Stimulated activated naive CD8-positive, alpha-beta T cell treated with anti-CD3 and anti-CD28 coated beads, Interleukin-15, amount 100 ng/mL, for 72 hours (primary cell): ENCODE results near the gene KLHL13.

Source experiments
- ATAC-seq: fragments of 150-1000 bp; cut with Tn5 transposase; 2 replicates; pipeline ENCODE4 v1.10.0; 2021; ENCODE audit warnings: mild to moderate bottlenecking, moderate library complexity
- DNase-seq, 2 donors: peaks; one replicate each; pipeline ENCODE4 v3.0.0; 2021 to 2022
- H3K27ac Mint-ChIP-seq, 2 donors: one replicate each; pipeline ENCODE4 v1.8.0; 2022; ENCODE audit warnings: mild to moderate bottlenecking in 2 of 2, mixed read lengths in 2 of 2, moderate library complexity in 2 of 2
- H3K27me3 Mint-ChIP-seq: one replicate; pipeline ENCODE4 v1.8.0; 2022; ENCODE audit warnings: mixed read lengths
- H3K4me1 Mint-ChIP-seq: one replicate; pipeline ENCODE4 v1.8.0; 2022; ENCODE audit warnings: mild to moderate bottlenecking, mixed read lengths
- H3K4me3 Mint-ChIP-seq, 2 donors: one replicate each; pipeline ENCODE4 v1.8.0; 2022; ENCODE audit warnings: mild to moderate bottlenecking in 2 of 2, mixed read lengths in 2 of 2, moderate library complexity in 1 of 2
- H3K9me3 Mint-ChIP-seq, 2 donors: one replicate each; pipeline ENCODE4 v1.8.0; 2022; ENCODE audit warnings: mixed read lengths in 2 of 2

The KLHL13 gene

DNA sequence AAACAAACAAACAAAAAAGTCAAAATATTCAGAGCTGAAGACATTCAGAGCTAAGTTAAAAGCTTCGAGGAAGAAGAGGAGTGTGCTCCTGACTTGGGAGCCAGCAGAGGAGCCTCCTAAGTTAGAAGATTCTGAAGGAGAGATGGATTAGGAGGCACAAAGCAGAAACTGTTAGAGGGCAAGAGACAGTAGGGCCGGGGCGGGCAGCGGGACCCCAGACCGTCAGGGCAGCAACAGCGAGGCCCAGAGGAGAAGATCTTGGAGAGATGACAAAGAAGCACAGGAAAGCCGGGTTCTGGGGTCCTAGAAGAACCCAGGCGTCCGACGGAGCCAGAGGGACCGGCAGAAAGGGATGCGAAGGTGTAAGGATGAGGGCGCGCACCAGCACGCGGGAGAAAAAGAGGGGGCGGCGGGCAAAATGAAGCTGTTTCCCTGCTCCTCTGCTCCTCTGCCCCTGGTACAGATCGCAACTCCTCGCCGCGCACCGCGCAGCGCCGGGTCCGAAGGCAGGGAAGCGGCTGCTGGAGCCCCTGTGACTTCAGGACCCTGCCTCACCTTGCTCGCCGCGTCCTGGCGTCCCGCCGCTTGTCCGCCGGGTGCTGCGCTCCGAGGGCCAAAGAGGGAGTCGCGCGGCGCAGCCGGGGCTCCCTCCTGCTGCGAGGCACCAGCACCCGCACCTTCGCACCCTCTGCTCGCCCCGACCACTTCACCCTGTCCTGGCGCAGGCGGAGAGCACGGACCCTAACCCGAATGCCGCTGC lies 477 bp downstream of the KLHL13 start:
- Mint-ChIP-seq H3K9me3 (no peaks in the 10 kb centered on the region), H3K27me3 (peaks cover 8% of the 10 kb centered on the region), H3K4me1 (peaks cover 14% of the 10 kb centered on the region), H3K4me3 (peak overlapping the region; percentile 79 to 87), H3K27ac (peak overlapping the region; percentile 80 to 96)
- DNase-seq = peak; percentile 19 to 24
- peak; percentile 70 for ATAC-seq

DNA sequence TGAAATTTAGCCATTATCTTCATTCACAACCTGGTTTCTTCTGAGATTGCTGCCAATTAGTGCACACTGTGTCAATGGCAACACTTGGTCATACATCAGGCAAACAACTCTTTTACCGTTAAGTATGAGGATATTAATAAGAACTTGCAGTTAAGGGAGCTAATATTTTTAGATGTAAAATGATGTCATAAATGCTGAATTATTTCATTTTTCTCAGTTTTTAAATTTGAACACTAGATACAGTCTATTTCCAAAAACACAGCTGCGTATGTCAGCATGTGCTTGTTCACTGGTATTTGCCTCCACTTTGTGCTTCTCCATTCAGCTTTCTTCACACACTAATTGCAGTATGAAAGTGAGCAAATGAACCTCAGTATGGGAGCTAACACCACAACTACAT lies 1.6 kb downstream of the KLHL13 start:
- H3K4me1 Mint-ChIP-seq = peaks cover 14% of the 10 kb centered on the region
- DNase-seq (no peak), ATAC-seq (no peak)
- no peak overlapping the region for H3K27ac Mint-ChIP-seq
- peaks cover 8% of the 10 kb centered on the region for H3K27me3 Mint-ChIP-seq
- H3K4me3 Mint-ChIP-seq = no peak overlapping the region
- no peaks in the 10 kb centered on the region for H3K9me3 Mint-ChIP-seq

DNA sequence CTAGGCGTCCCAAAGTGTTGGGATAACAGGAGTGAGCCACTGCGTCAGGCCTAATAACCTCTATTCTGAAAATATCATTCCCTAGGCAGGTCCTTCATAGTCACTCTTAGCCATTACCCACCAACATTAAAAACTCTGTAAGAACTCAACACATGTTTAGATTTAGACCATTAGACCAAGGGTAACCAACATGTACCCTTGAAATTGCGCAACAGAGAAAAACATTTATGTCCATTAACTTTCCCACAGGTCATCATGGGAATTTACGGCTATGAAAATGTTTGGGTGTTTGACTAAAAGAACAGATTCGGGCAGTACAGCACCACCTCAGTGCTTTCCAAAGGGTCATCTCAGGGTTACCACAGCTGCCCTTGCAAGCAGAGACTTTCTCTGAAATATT lies 7.5 kb downstream of the KLHL13 start:
- no peaks in the 10 kb centered on the region for H3K27me3 Mint-ChIP-seq

DNA sequence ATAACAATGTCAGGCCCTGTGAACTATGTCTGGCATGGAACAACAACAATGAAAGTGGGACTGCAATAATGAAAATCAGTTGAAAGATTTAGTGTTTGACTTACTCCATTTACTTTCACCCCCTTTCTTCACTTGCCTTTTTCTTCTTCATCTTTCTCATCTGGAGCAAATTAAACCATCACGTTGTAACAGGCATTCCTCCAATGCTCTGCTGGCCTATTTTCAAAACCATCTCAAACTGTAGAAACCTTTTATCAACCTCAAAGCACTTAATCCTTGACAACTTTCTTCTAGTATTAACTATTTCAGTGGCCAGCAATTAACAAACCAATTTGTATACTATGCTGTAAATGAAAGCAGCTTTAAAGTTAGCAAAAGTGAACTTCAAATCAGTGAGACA lies 8.3 kb downstream of the KLHL13 start:
- H3K4me1 Mint-ChIP-seq = no peaks in the 10 kb centered on the region
- ATAC-seq (no peak), DNase-seq (no peak)
- H3K27me3 Mint-ChIP-seq = no peaks in the 10 kb centered on the region
- no peak overlapping the region for H3K27ac Mint-ChIP-seq
- H3K9me3 Mint-ChIP-seq = no peaks in the 10 kb centered on the region
- H3K4me3 Mint-ChIP-seq = no peak overlapping the region

More for the DNA sequence above, 7.5 kb downstream of the KLHL13 start:
- Mint-ChIP-seq H3K9me3 (no peaks in the 10 kb centered on the region), H3K4me1 (no peaks in the 10 kb centered on the region), H3K27ac (no peak overlapping the region), H3K4me3 (no peak overlapping the region)
- ATAC-seq (no peak), DNase-seq (no peak)

DNA sequence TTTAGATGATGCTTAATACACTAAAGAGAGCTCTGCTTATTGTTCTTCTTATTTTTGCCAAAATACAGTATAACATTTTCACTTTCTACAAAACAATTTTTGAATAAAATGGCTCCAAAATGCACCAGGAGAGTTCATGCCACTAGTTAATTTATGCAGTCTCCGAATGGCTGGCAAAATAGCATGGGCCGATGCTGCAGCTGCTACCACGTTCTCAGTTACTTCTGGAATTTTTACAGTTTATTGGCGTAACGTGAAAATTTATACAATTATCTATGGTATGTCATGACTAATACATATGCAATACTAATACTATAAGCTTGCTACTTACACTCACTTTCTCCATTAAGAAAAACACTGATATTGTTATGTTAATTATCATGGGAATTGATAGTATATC lies 16.5 kb downstream of the KLHL13 start:
- H3K4me3 Mint-ChIP-seq = no peak overlapping the region
- H3K4me1 Mint-ChIP-seq = no peaks in the 10 kb centered on the region
- no peak for DNase-seq
- ATAC-seq = no peak
- no peak overlapping the region for H3K27ac Mint-ChIP-seq
- no peaks in the 10 kb centered on the region for H3K9me3 Mint-ChIP-seq
- no peaks in the 10 kb centered on the region for H3K27me3 Mint-ChIP-seq

- ATAC-seq = no peak
- peaks cover 0 to 6% of the 10 kb centered on the region in 2 donors for H3K9me3 Mint-ChIP-seq
- DNase-seq = no peak
- H3K4me1 Mint-ChIP-seq = no peaks in the 10 kb centered on the region
- no peaks in the 10 kb centered on the region for H3K27me3 Mint-ChIP-seq
- H3K4me3 Mint-ChIP-seq = no peak overlapping the region
- H3K27ac Mint-ChIP-seq = no peak overlapping the region
Measured at GRCh38 chrX:118088084-118088483, 28.5 kb downstream of the KLHL13 start.

DNA sequence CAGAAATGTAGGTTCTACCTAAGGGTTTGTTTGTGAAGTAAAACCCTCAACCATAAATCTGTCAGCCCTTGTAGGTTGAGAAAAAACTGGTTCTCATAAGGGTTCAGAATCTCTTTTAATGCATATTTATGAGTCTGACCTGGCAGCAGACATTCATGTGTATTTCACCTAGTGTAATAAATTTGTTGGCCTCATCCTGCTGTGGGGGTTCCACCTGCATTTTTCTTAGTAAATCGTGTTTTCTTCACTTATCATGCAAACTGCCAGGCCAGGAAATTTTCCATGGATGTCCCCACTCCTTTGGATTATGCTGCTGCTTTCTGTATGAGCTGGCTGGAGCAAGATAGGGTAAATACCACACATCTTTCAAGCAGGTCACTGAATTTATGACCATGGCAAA lies 42.4 kb downstream of the KLHL13 start:
- Mint-ChIP-seq H3K27ac (no peak overlapping the region), H3K4me1 (no peaks in the 10 kb centered on the region), H3K27me3 (no peaks in the 10 kb centered on the region), H3K9me3 (no peaks in the 10 kb centered on the region), H3K4me3 (no peak overlapping the region)
- ATAC-seq = no peak
- no peak for DNase-seq

- no peak for DNase-seq
- H3K27me3 Mint-ChIP-seq = no peaks in the 10 kb centered on the region
- no peak overlapping the region for H3K27ac Mint-ChIP-seq
- H3K4me1 Mint-ChIP-seq = no peaks in the 10 kb centered on the region
- ATAC-seq = no peak
- no peaks in the 10 kb centered on the region for H3K9me3 Mint-ChIP-seq
- H3K4me3 Mint-ChIP-seq = no peak overlapping the region
Measured at GRCh38 chrX:118066867-118067515, 49.6 kb downstream of the KLHL13 start.

DNA sequence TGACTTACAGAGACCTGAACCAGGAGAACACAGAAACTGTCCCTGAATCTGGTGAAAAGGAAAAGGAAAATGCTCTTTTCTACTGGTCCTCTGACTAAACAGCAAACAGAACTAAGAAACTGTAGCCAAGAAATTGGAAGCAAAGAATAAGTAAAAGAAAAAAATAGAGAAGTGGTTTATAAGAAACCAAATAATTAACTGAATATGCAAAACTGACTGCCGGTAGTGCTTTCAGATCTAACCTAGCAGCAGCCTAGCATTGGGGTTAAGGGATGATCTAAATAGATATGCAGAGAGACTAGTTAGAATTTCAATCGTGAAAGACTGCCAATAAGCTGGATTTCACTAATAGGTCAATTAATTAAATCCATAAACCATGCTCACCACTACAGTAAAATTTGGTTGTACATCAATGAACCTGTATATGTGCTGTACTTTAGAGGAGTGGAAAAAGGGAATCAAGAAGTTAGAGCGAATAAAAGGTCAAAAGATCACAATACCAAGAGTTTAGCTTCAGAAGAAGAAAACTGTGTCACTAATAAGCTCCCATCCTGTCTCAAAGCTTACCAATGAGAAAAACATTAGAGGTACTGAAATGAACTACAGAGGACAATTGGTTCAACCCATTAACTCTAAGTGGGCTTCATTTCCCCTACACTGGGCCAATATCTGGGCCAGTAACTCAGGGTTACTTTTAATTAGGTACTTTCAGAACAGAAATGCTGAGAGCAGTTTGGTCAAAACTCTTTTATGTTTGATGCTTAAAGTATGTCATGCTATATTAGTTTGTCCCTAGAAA lies 53.6 kb downstream of the KLHL13 start:
- Mint-ChIP-seq H3K27me3 (no peaks in the 10 kb centered on the region), H3K4me3 (no peak overlapping the region), H3K9me3 (no peaks in the 10 kb centered on the region), H3K27ac (peak overlapping the region in 1 of 2 donors; percentile 40), H3K4me1 (no peaks in the 10 kb centered on the region)
- ATAC-seq = no peak
- DNase-seq = no peak

GRCh38 chrX:118062048-118062789 lies 54.4 kb downstream of the KLHL13 start:
- H3K4me3 Mint-ChIP-seq = no peak overlapping the region
- ATAC-seq (no peak), DNase-seq (no peak)
- no peak overlapping the region for H3K27ac Mint-ChIP-seq
- no peaks in the 10 kb centered on the region for H3K27me3 Mint-ChIP-seq
- H3K9me3 Mint-ChIP-seq = no peaks in the 10 kb centered on the region
- H3K4me1 Mint-ChIP-seq = no peaks in the 10 kb centered on the region

DNA sequence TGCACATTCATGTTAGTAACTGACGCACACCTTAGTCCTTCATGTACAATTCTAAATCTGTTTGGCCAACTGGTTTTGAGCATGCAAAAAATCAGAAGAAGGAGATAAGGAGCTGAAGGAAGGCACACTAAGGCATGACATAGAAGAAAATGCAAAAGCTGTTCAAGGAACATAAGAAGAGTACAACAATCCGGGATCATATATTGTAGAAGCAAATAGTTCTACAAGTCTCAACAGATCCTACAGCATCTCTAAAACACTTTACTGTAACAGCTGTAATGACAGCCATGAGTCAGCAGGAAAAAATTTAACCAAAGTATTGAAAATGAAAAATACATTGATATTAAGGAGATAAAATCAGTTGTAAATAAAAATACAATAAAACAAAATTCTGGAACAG lies 57.7 kb downstream of the KLHL13 start:
- no peak overlapping the region for H3K4me3 Mint-ChIP-seq
- H3K27me3 Mint-ChIP-seq = no peaks in the 10 kb centered on the region
- H3K4me1 Mint-ChIP-seq = no peaks in the 10 kb centered on the region
- DNase-seq (no peak), ATAC-seq (no peak)
- no peaks in the 10 kb centered on the region for H3K9me3 Mint-ChIP-seq
- no peak overlapping the region for H3K27ac Mint-ChIP-seq

DNA sequence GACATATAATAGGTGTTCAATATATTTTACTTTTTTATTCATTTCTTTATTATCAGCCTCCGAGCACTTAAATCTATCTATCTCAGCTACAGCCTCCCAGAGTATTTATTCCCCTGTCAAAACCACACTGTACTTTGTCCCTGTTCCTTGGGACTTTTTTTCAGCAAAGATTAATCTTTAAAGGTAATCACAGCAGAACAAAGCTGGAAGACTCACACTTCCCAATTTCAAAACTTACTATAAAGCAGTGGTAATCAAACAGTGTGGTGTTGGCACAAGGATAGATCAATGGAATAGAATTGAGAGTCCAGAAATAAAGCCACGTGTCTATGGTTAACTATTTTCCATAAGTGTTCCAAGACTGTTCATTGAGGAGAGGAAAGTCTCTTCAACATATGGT lies 59.7 kb downstream of the KLHL13 start:
- no peak for ATAC-seq
- Mint-ChIP-seq H3K4me3 (no peak overlapping the region), H3K4me1 (no peaks in the 10 kb centered on the region), H3K27ac (no peak overlapping the region), H3K27me3 (no peaks in the 10 kb centered on the region), H3K9me3 (no peaks in the 10 kb centered on the region)
- DNase-seq = no peak

DNA sequence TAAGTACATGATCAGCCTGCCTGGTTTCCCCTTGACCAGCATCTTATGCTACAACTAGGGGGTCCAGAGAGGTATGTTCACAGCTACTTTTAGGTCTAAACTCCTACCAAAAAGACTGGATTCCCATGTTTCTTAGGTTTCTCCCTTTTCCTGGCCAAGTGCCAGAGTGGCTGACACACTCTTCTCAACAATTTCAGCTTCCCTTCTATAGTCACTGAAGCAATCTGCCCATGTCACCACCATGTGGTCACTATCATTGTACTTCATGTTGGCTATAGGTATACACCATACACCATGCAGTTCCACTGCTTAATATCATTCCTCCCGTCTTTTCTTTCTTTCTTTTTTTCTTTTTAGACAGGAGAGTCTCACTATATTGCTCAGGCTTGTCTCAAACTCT lies 66.9 kb downstream of the KLHL13 start:
- ATAC-seq (no peak), DNase-seq (no peak)
- Mint-ChIP-seq H3K4me1 (no peaks in the 10 kb centered on the region), H3K9me3 (no peaks in the 10 kb centered on the region), H3K27ac (no peak overlapping the region), H3K27me3 (no peaks in the 10 kb centered on the region), H3K4me3 (no peak overlapping the region)

DNA sequence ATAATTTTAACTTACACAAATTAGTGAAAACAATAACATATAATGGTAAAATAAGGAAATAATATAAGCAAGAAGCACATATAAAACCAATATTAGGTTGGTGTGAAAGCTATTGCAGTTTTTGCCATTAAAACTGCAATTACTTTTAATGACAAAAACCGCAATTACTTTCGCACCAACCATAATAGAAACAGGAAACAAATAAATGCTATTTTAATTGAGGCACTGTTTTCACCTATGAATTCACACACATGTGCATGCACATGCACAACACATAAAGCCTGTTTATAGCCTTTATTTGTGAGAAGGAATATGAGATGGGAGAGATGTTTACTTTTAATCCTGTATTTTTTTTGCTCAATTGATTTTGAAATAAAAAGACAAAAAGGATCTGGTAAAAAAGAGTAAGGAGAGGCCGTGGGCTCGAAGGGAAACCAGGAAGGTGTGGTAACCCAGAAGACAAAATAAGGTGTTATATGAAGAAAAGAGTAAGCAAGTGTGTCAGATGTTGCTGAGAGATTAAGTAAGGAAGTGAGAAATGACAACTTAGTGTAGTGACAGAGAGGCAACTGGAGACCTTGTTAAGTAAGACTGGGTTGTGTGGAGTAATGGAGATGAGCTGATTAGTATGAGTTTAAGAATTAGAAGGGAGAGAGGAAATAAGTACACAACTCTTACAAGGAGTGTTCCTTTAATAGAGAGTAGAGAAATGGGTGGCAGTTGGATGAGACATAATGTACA lies 69.0 kb downstream of the KLHL13 start:
- Mint-ChIP-seq H3K27me3 (no peaks in the 10 kb centered on the region), H3K4me1 (no peaks in the 10 kb centered on the region), H3K4me3 (no peak overlapping the region), H3K9me3 (peaks cover 4 to 6% of the 10 kb centered on the region in 2 donors), H3K27ac (no peak overlapping the region)
- ATAC-seq = no peak
- DNase-seq = no peak

GRCh38 chrX:118039591-118039990 lies 77.0 kb downstream of the KLHL13 start:
- Mint-ChIP-seq H3K4me1 (no peaks in the 10 kb centered on the region), H3K27ac (no peak overlapping the region), H3K4me3 (no peak overlapping the region), H3K9me3 (peaks cover 6 to 16% of the 10 kb centered on the region in 2 donors), H3K27me3 (no peaks in the 10 kb centered on the region)
- ATAC-seq (no peak), DNase-seq (no peak)
